H9 (cell line): ENCODE measurements around the gene LIPA. TPM values are rescaled to one million over a fixed set of nuclear protein-coding genes. Genes with fewer than 3 reads are reported as not detected.
"Not testable (repeated sequence)": the region's sequence is repeated elsewhere in the genome, so short reads cannot be mapped to it uniquely, and the experiment has no call there.

Experiments used
- DNase-seq: peaks from one replicate; pipeline ENCODE4 v3.0.0-alpha.2; 2017
- H2AFZ ChIP-seq: one replicate; pipeline ENCODE4 v1.6.1; 2013; ENCODE audit warnings: mild to moderate bottlenecking, low read length, control low read depth, moderate library complexity
- H2AK5ac ChIP-seq: 2 replicates; pipeline ENCODE4 v1.6.1; 2013; ENCODE audit warnings: low read length, control low read depth, mixed read lengths; ENCODE audit not compliant: insufficient read length
- H2BK120ac ChIP-seq: one replicate; pipeline ENCODE4 v1.6.1; 2013; ENCODE audit warnings: low read depth, mild to moderate bottlenecking, low read length, control low read depth, inconsistent platforms; ENCODE audit not compliant: poor library complexity, severe bottlenecking
- H2BK12ac ChIP-seq: 2 replicates; pipeline ENCODE4 v1.6.1; 2013; ENCODE audit warnings: low read length, control low read depth, mixed read lengths, low read depth; ENCODE audit not compliant: insufficient read length
- H2BK15ac ChIP-seq: 2 replicates; pipeline ENCODE4 v1.6.1; 2013; ENCODE audit warnings: low read depth, low read length, control low read depth
- H2BK20ac ChIP-seq: one replicate; pipeline ENCODE4 v1.6.1; 2013; ENCODE audit warnings: low read depth, mild to moderate bottlenecking, low read length, control low read depth, inconsistent platforms; ENCODE audit not compliant: poor library complexity, severe bottlenecking
- H2BK5ac ChIP-seq: 2 replicates; pipeline ENCODE4 v1.6.1; 2013; ENCODE audit warnings: low read length, control low read depth, mixed read lengths; ENCODE audit not compliant: insufficient read length
- H3K14ac ChIP-seq: 2 replicates; pipeline ENCODE4 v1.6.1; 2013; ENCODE audit warnings: low read length, control low read depth; ENCODE audit not compliant: insufficient read depth
- H3K18ac ChIP-seq: 2 replicates; pipeline ENCODE4 v1.6.1; 2013; ENCODE audit warnings: low read depth, mild to moderate bottlenecking, mixed read lengths, low read length, control low read depth; ENCODE audit not compliant: insufficient read length
- H3K23ac ChIP-seq: 2 replicates; pipeline ENCODE4 v1.6.1; 2013; ENCODE audit warnings: low read length, control low read depth, mixed read lengths, low read depth; ENCODE audit not compliant: insufficient read length
- H3K23me2 ChIP-seq: 2 replicates; pipeline ENCODE4 v1.6.1; 2013; ENCODE audit warnings: low read depth, mild to moderate bottlenecking, mixed read lengths, low read length, control low read depth; ENCODE audit not compliant: insufficient read length, poor library complexity, severe bottlenecking
- H3K27ac ChIP-seq: 2 replicates; pipeline ENCODE4 v1.5.1; 2013; ENCODE audit warnings: low read length, control low read depth, mixed read lengths, low read depth; ENCODE audit not compliant: insufficient read length
- H3K27me3 ChIP-seq: 2 replicates; pipeline ENCODE4 v1.6.1; 2013; ENCODE audit warnings: low read length, control low read depth, inconsistent platforms; ENCODE audit not compliant: insufficient read depth
- H3K4ac ChIP-seq: 2 replicates; pipeline ENCODE4 v1.6.1; 2013; ENCODE audit warnings: low read depth, mild to moderate bottlenecking, control low read depth, inconsistent platforms, low read length, moderate library complexity
- H3K4me1 ChIP-seq: 2 replicates; pipeline ENCODE4 v1.6.1; 2013; ENCODE audit warnings: low read length, control low read depth, inconsistent platforms; ENCODE audit not compliant: insufficient read depth
- H3K4me2 ChIP-seq: 2 replicates; pipeline ENCODE4 v1.6.1; 2013; ENCODE audit warnings: low read length, control low read depth, mixed read lengths; ENCODE audit not compliant: insufficient read length, insufficient read depth
- H3K56ac ChIP-seq: 2 replicates; pipeline ENCODE4 v1.6.1; 2013; ENCODE audit warnings: low read depth, mild to moderate bottlenecking, mixed read lengths, low read length, control low read depth; ENCODE audit not compliant: insufficient read length
- H3K79me1 ChIP-seq: 2 replicates; pipeline ENCODE4 v1.6.1; 2013; ENCODE audit warnings: low read depth, mild to moderate bottlenecking, moderate library complexity, low read length, control low read depth, inconsistent platforms; ENCODE audit not compliant: insufficient read depth, poor library complexity, severe bottlenecking
- H3K79me2 ChIP-seq: 2 replicates; pipeline ENCODE4 v1.6.1; 2013; ENCODE audit warnings: low read length, control low read depth, inconsistent platforms; ENCODE audit not compliant: insufficient read depth
- H3K9ac ChIP-seq: 2 replicates; pipeline ENCODE4 v1.6.1; 2013; ENCODE audit warnings: low read length, control low read depth, mixed read lengths; ENCODE audit not compliant: insufficient read length; ENCODE audit errors: extremely low read depth
- H3K9me3 ChIP-seq: one replicate; pipeline ENCODE4 v1.6.1; 2013; ENCODE audit warnings: low read depth, low read length, inconsistent platforms; ENCODE audit not compliant: control insufficient read depth
- H3T11ph ChIP-seq: one replicate; pipeline ENCODE4 v1.6.1; 2013; ENCODE audit warnings: mild to moderate bottlenecking, low read length, control low read depth, inconsistent platforms
- H4K20me1 ChIP-seq: one replicate; pipeline ENCODE4 v1.6.1; 2013; ENCODE audit not compliant: control insufficient read depth, insufficient read length, insufficient read depth
- H4K5ac ChIP-seq: 2 replicates; pipeline ENCODE4 v1.6.1; 2013; ENCODE audit warnings: low read depth, mild to moderate bottlenecking, mixed read lengths, low read length, control low read depth; ENCODE audit not compliant: insufficient read length
- H4K8ac ChIP-seq: replicated peaks from 2 replicates; pipeline ENCODE4 v1.6.1; 2013; ENCODE audit warnings: low read length, control low read depth, mixed read lengths, low read depth; ENCODE audit not compliant: insufficient read length
- H4K91ac ChIP-seq: 2 replicates; pipeline ENCODE4 v1.6.1; 2013; ENCODE audit warnings: low read depth, mild to moderate bottlenecking, moderate library complexity, mixed read lengths, low read length, control low read depth; ENCODE audit not compliant: insufficient read length
- H3K27ac Mint-ChIP-seq, 3 experiments: 2 replicates in 2 of 3; 3 replicates in 1 of 3; pipeline ENCODE4 v1.8.0; 2020 to 2021; ENCODE audit warnings: mixed read lengths in 3 of 3, mild to moderate bottlenecking in 1 of 3, moderate library complexity in 1 of 3
- H3K27me3 Mint-ChIP-seq: 2 replicates; pipeline ENCODE4 v1.8.0; 2021; ENCODE audit warnings: low read depth, mild to moderate bottlenecking, moderate library complexity, mixed read lengths
- H3K36me3 Mint-ChIP-seq, 3 experiments: 2 replicates in 2 of 3; 3 replicates in 1 of 3; pipeline ENCODE4 v1.8.0; 2020 to 2021; ENCODE audit warnings: low read depth in 3 of 3, mixed read lengths in 3 of 3; ENCODE audit not compliant: insufficient read depth in 1 of 3
- H3K4me1 Mint-ChIP-seq, 2 experiments: 2 replicates each; pipeline ENCODE4 v1.8.0; 2020; ENCODE audit warnings: mixed read lengths in 2 of 2
- H3K4me3 Mint-ChIP-seq, 2 experiments: 2 replicates in 1 of 2; 3 replicates in 1 of 2; pipeline ENCODE4 v1.8.0; 2020 to 2021; ENCODE audit warnings: mild to moderate bottlenecking in 2 of 2, mixed read lengths in 2 of 2, moderate library complexity in 1 of 2
- H3K9me3 Mint-ChIP-seq, 2 experiments: 2 replicates in 1 of 2; 3 replicates in 1 of 2; pipeline ENCODE4 v1.8.0; 2020; ENCODE audit warnings: mild to moderate bottlenecking in 2 of 2, mixed read lengths in 2 of 2, moderate library complexity in 1 of 2
- whole genome bisulfite sequencing: extraction: QIAGEN DNeasy Blood & Tissue Kit; methylation state at CpG from one replicate; pipeline ENCODE4 v1.1.7; 2013; ENCODE audit warnings: missing lambda C conversion rate, low lambda C conversion rate, mixed read lengths; ENCODE audit not compliant: insufficient read length; ENCODE audit errors: extremely low coverage; 5-methylcytosine and 5-hydroxymethylcytosine counted together
- total RNA-seq: library from RNA; stranded (reverse); gene quantifications from 2 replicates; pipeline ENCODE4 v1.2.1, GENCODE V29; 2021

The LIPA gene
- total RNA-seq, 1 experiment from 2014 or later: 20.9 TPM

GRCh38 chr10:89284711-89285110 is 33.1 kb upstream of the LIPA start:
- H3K23ac ChIP-seq, H2AFZ ChIP-seq, H4K20me1 ChIP-seq, H3K9ac ChIP-seq, H2BK20ac ChIP-seq, H3K79me1 ChIP-seq, H3K18ac ChIP-seq, H2BK12ac ChIP-seq, H3K4me2 ChIP-seq, H3K4me3 Mint-ChIP-seq, H4K5ac ChIP-seq, H3K4ac ChIP-seq, H3K27me3 ChIP-seq, H2BK120ac ChIP-seq, H2AK5ac ChIP-seq, H3K23me2 ChIP-seq, H3K79me2 ChIP-seq, H4K91ac ChIP-seq, H2BK5ac ChIP-seq, H3K27ac ChIP-seq, DNase-seq, H3K9me3 ChIP-seq, H3T11ph ChIP-seq, H4K8ac ChIP-seq, H3K4me1 ChIP-seq, H3K27me3 Mint-ChIP-seq, H3K56ac ChIP-seq, H2BK15ac ChIP-seq, H3K14ac ChIP-seq: not testable (repeated sequence)
- H3K27ac Mint-ChIP-seq: peak overlapping the region in 1 of 3 experiments; percentile 71; a peak in 2 of 7 replicates
- peaks cover 11 to 15% of the 10 kb centered on the region in 2 experiments for H3K9me3 Mint-ChIP-seq
- no CpG with 5 or more reads among the region's 6 CpGs for WGBS
- peaks cover 10 to 14% (median 11%) of the 10 kb centered on the region in 3 experiments; a peak in 6 of 7 replicates for H3K36me3 Mint-ChIP-seq
- H3K4me1 Mint-ChIP-seq: peaks cover 19 to 21% of the 10 kb centered on the region in 2 experiments
